H9 (cell line): ENCODE data around the gene TFB1M. TPM values are rescaled to one million over a fixed set of nuclear protein-coding genes. Genes with fewer than 3 reads are reported as not detected.

ENCODE experiments used
- DNase-seq: peaks from one replicate; pipeline ENCODE4 v3.0.0-alpha.2; 2017
- H2AFZ ChIP-seq: one replicate; pipeline ENCODE4 v1.6.1; 2013; ENCODE audit warnings: mild to moderate bottlenecking, low read length, control low read depth, moderate library complexity
- H2AK5ac ChIP-seq: 2 replicates; pipeline ENCODE4 v1.6.1; 2013; ENCODE audit warnings: low read length, control low read depth, mixed read lengths; ENCODE audit not compliant: insufficient read length
- H2BK120ac ChIP-seq: one replicate; pipeline ENCODE4 v1.6.1; 2013; ENCODE audit warnings: low read depth, mild to moderate bottlenecking, low read length, control low read depth, inconsistent platforms; ENCODE audit not compliant: poor library complexity, severe bottlenecking
- H2BK12ac ChIP-seq: 2 replicates; pipeline ENCODE4 v1.6.1; 2013; ENCODE audit warnings: low read length, control low read depth, mixed read lengths, low read depth; ENCODE audit not compliant: insufficient read length
- H2BK15ac ChIP-seq: 2 replicates; pipeline ENCODE4 v1.6.1; 2013; ENCODE audit warnings: low read depth, low read length, control low read depth
- H2BK20ac ChIP-seq: one replicate; pipeline ENCODE4 v1.6.1; 2013; ENCODE audit warnings: low read depth, mild to moderate bottlenecking, low read length, control low read depth, inconsistent platforms; ENCODE audit not compliant: poor library complexity, severe bottlenecking
- H2BK5ac ChIP-seq: 2 replicates; pipeline ENCODE4 v1.6.1; 2013; ENCODE audit warnings: low read length, control low read depth, mixed read lengths; ENCODE audit not compliant: insufficient read length
- H3K14ac ChIP-seq: 2 replicates; pipeline ENCODE4 v1.6.1; 2013; ENCODE audit warnings: low read length, control low read depth; ENCODE audit not compliant: insufficient read depth
- H3K18ac ChIP-seq: 2 replicates; pipeline ENCODE4 v1.6.1; 2013; ENCODE audit warnings: low read depth, mild to moderate bottlenecking, mixed read lengths, low read length, control low read depth; ENCODE audit not compliant: insufficient read length
- H3K23ac ChIP-seq: 2 replicates; pipeline ENCODE4 v1.6.1; 2013; ENCODE audit warnings: low read length, control low read depth, mixed read lengths, low read depth; ENCODE audit not compliant: insufficient read length
- H3K23me2 ChIP-seq: 2 replicates; pipeline ENCODE4 v1.6.1; 2013; ENCODE audit warnings: low read depth, mild to moderate bottlenecking, mixed read lengths, low read length, control low read depth; ENCODE audit not compliant: insufficient read length, poor library complexity, severe bottlenecking
- H3K27ac ChIP-seq: 2 replicates; pipeline ENCODE4 v1.5.1; 2013; ENCODE audit warnings: low read length, control low read depth, mixed read lengths, low read depth; ENCODE audit not compliant: insufficient read length
- H3K27me3 ChIP-seq: 2 replicates; pipeline ENCODE4 v1.6.1; 2013; ENCODE audit warnings: low read length, control low read depth, inconsistent platforms; ENCODE audit not compliant: insufficient read depth
- H3K4ac ChIP-seq: 2 replicates; pipeline ENCODE4 v1.6.1; 2013; ENCODE audit warnings: low read depth, mild to moderate bottlenecking, control low read depth, inconsistent platforms, low read length, moderate library complexity
- H3K4me1 ChIP-seq: 2 replicates; pipeline ENCODE4 v1.6.1; 2013; ENCODE audit warnings: low read length, control low read depth, inconsistent platforms; ENCODE audit not compliant: insufficient read depth
- H3K4me2 ChIP-seq: 2 replicates; pipeline ENCODE4 v1.6.1; 2013; ENCODE audit warnings: low read length, control low read depth, mixed read lengths; ENCODE audit not compliant: insufficient read length, insufficient read depth
- H3K56ac ChIP-seq: 2 replicates; pipeline ENCODE4 v1.6.1; 2013; ENCODE audit warnings: low read depth, mild to moderate bottlenecking, mixed read lengths, low read length, control low read depth; ENCODE audit not compliant: insufficient read length
- H3K79me1 ChIP-seq: 2 replicates; pipeline ENCODE4 v1.6.1; 2013; ENCODE audit warnings: low read depth, mild to moderate bottlenecking, moderate library complexity, low read length, control low read depth, inconsistent platforms; ENCODE audit not compliant: insufficient read depth, poor library complexity, severe bottlenecking
- H3K79me2 ChIP-seq: 2 replicates; pipeline ENCODE4 v1.6.1; 2013; ENCODE audit warnings: low read length, control low read depth, inconsistent platforms; ENCODE audit not compliant: insufficient read depth
- H3K9ac ChIP-seq: 2 replicates; pipeline ENCODE4 v1.6.1; 2013; ENCODE audit warnings: low read length, control low read depth, mixed read lengths; ENCODE audit not compliant: insufficient read length; ENCODE audit errors: extremely low read depth
- H3K9me3 ChIP-seq: one replicate; pipeline ENCODE4 v1.6.1; 2013; ENCODE audit warnings: low read depth, low read length, inconsistent platforms; ENCODE audit not compliant: control insufficient read depth
- H3T11ph ChIP-seq: one replicate; pipeline ENCODE4 v1.6.1; 2013; ENCODE audit warnings: mild to moderate bottlenecking, low read length, control low read depth, inconsistent platforms
- H4K20me1 ChIP-seq: one replicate; pipeline ENCODE4 v1.6.1; 2013; ENCODE audit not compliant: control insufficient read depth, insufficient read length, insufficient read depth
- H4K5ac ChIP-seq: 2 replicates; pipeline ENCODE4 v1.6.1; 2013; ENCODE audit warnings: low read depth, mild to moderate bottlenecking, mixed read lengths, low read length, control low read depth; ENCODE audit not compliant: insufficient read length
- H4K8ac ChIP-seq: replicated peaks from 2 replicates; pipeline ENCODE4 v1.6.1; 2013; ENCODE audit warnings: low read length, control low read depth, mixed read lengths, low read depth; ENCODE audit not compliant: insufficient read length
- H4K91ac ChIP-seq: 2 replicates; pipeline ENCODE4 v1.6.1; 2013; ENCODE audit warnings: low read depth, mild to moderate bottlenecking, moderate library complexity, mixed read lengths, low read length, control low read depth; ENCODE audit not compliant: insufficient read length
- H3K27ac Mint-ChIP-seq, 3 experiments: 2 replicates in 2 of 3; 3 replicates in 1 of 3; pipeline ENCODE4 v1.8.0; 2020 to 2021; ENCODE audit warnings: mixed read lengths in 3 of 3, mild to moderate bottlenecking in 1 of 3, moderate library complexity in 1 of 3
- H3K27me3 Mint-ChIP-seq: 2 replicates; pipeline ENCODE4 v1.8.0; 2021; ENCODE audit warnings: low read depth, mild to moderate bottlenecking, moderate library complexity, mixed read lengths
- H3K36me3 Mint-ChIP-seq, 3 experiments: 2 replicates in 2 of 3; 3 replicates in 1 of 3; pipeline ENCODE4 v1.8.0; 2020 to 2021; ENCODE audit warnings: low read depth in 3 of 3, mixed read lengths in 3 of 3; ENCODE audit not compliant: insufficient read depth in 1 of 3
- H3K4me1 Mint-ChIP-seq, 2 experiments: 2 replicates each; pipeline ENCODE4 v1.8.0; 2020; ENCODE audit warnings: mixed read lengths in 2 of 2
- H3K4me3 Mint-ChIP-seq, 2 experiments: 2 replicates in 1 of 2; 3 replicates in 1 of 2; pipeline ENCODE4 v1.8.0; 2020 to 2021; ENCODE audit warnings: mild to moderate bottlenecking in 2 of 2, mixed read lengths in 2 of 2, moderate library complexity in 1 of 2
- H3K9me3 Mint-ChIP-seq, 2 experiments: 2 replicates in 1 of 2; 3 replicates in 1 of 2; pipeline ENCODE4 v1.8.0; 2020; ENCODE audit warnings: mild to moderate bottlenecking in 2 of 2, mixed read lengths in 2 of 2, moderate library complexity in 1 of 2
- WGBS: extraction: QIAGEN DNeasy Blood & Tissue Kit; methylation state at CpG from one replicate; pipeline ENCODE4 v1.1.7; 2013; ENCODE audit warnings: missing lambda C conversion rate, low lambda C conversion rate, mixed read lengths; ENCODE audit not compliant: insufficient read length; ENCODE audit errors: extremely low coverage; 5-methylcytosine and 5-hydroxymethylcytosine counted together
- total RNA-seq: library from RNA; stranded (reverse); gene quantifications from 2 replicates; pipeline ENCODE4 v1.2.1, GENCODE V29; 2021
- TF ChIP-seq, protein P1 (sequence below): fragments of 200-600 bp; sonication (generic); conservative IDR thresholded peaks from 3 replicates; pipeline ENCODE4 v1.8.0; 2021; ENCODE audit warnings: antibody characterized with exemption, mild to moderate bottlenecking

Gene TFB1M
- total RNA-seq, 1 experiment from 2014 or later: 28.6 TPM

DNA sequence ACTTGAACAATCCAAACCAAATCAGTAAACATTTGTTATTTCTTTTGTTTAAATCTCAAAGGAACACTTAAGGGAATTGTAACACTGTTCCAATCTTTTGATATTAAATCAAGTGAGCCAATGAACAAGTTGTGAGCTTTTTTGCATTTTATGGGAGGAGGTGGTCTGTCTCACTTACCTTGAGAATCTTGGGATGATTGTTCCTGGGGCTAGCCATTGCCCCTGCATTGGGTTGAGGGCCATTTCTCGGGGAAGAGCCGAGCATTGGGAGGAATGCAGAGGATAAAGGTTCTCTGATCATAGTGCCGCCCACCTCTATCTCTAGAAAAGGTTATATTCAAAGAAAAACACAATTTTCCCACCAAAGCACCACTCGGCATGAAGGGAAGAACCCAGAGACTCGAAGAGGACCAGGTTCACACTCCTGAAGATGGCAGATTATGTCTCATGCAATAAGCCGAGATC, 13.8 kb upstream of the TFB1M start:
- Histone ChIP-seq H3K4me1 (peaks cover 2% of the 10 kb centered on the region; the same call in 1 of the 2 replicates), H3K4me2 (no peak overlapping the region), H2AFZ (no peak overlapping the region), H3K23ac (no peak overlapping the region), H3K23me2 (peaks cover 4% of the 10 kb centered on the region), H3K4ac (no peak overlapping the region), H4K91ac (no peak overlapping the region), H2BK15ac (no peak overlapping the region; the same call in 1 of the 2 replicates), H3K79me1 (no peaks in the 10 kb centered on the region), H3K18ac (no peak overlapping the region), H3K27me3 (no peaks in the 10 kb centered on the region), H3K27ac (no peak overlapping the region), H4K5ac (no peak overlapping the region), H3K79me2 (no peaks in the 10 kb centered on the region), H2BK120ac (no peak overlapping the region), H2AK5ac (no peak overlapping the region), H2BK20ac (no peak overlapping the region), H3T11ph (no peak overlapping the region), H4K20me1 (no peaks in the 10 kb centered on the region), H3K56ac (no peak overlapping the region), H3K9ac (no peak overlapping the region), H2BK12ac (peak overlapping the region; percentile 14), H4K8ac (no peak overlapping the region), H2BK5ac (no peak overlapping the region), H3K9me3 (no peaks in the 10 kb centered on the region), H3K14ac (no peak overlapping the region)
- peak overlapping the region in 1 of 3 experiments; percentile 72; a peak in 1 of 7 replicates for H3K27ac Mint-ChIP-seq
- DNase-seq: no peak
- TF ChIP-seq, protein P1, sequence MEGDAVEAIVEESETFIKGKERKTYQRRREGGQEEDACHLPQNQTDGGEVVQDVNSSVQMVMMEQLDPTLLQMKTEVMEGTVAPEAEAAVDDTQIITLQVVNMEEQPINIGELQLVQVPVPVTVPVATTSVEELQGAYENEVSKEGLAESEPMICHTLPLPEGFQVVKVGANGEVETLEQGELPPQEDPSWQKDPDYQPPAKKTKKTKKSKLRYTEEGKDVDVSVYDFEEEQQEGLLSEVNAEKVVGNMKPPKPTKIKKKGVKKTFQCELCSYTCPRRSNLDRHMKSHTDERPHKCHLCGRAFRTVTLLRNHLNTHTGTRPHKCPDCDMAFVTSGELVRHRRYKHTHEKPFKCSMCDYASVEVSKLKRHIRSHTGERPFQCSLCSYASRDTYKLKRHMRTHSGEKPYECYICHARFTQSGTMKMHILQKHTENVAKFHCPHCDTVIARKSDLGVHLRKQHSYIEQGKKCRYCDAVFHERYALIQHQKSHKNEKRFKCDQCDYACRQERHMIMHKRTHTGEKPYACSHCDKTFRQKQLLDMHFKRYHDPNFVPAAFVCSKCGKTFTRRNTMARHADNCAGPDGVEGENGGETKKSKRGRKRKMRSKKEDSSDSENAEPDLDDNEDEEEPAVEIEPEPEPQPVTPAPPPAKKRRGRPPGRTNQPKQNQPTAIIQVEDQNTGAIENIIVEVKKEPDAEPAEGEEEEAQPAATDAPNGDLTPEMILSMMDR: no peak
- WGBS: no CpG with 5 or more reads among the region's 6 CpGs
- no peak overlapping the region for H3K4me3 Mint-ChIP-seq
- H3K4me1 Mint-ChIP-seq: peaks cover 21 to 23% of the 10 kb centered on the region in 2 experiments
- no peaks in the 10 kb centered on the region for H3K36me3 Mint-ChIP-seq
- no peaks in the 10 kb centered on the region; the same call in 1 of the 2 replicates for H3K27me3 Mint-ChIP-seq
- H3K9me3 Mint-ChIP-seq: no peaks in the 10 kb centered on the region
